Astrocyte of the cerebellum (primary cell): ENCODE data around the gene AJAP1.

ENCODE experiments used
- DNase-seq: peaks from one replicate; pipeline ENCODE4 v3.0.0-alpha.2; 2011; ENCODE audit warnings: low read depth
- H3K4me3 ChIP-seq: 2 replicates; pipeline ENCODE4 v1.5.1; 2011; ENCODE audit warnings: mild to moderate bottlenecking, low read depth, low read length, moderate library complexity
- CTCF ChIP-seq: IDR thresholded peaks from 2 replicates; pipeline ENCODE4 v1.5.1; 2012; ENCODE audit warnings: low read length, low read depth, moderate library complexity, mild to moderate bottlenecking; ENCODE audit errors: missing control alignments
- in situ Hi-C: cut with HindIII; loops from 2 replicates; pipeline ENCODE4 v1.10.0; 2017; ENCODE audit warnings: low sequenced_read_pairs

Gene AJAP1

DNA sequence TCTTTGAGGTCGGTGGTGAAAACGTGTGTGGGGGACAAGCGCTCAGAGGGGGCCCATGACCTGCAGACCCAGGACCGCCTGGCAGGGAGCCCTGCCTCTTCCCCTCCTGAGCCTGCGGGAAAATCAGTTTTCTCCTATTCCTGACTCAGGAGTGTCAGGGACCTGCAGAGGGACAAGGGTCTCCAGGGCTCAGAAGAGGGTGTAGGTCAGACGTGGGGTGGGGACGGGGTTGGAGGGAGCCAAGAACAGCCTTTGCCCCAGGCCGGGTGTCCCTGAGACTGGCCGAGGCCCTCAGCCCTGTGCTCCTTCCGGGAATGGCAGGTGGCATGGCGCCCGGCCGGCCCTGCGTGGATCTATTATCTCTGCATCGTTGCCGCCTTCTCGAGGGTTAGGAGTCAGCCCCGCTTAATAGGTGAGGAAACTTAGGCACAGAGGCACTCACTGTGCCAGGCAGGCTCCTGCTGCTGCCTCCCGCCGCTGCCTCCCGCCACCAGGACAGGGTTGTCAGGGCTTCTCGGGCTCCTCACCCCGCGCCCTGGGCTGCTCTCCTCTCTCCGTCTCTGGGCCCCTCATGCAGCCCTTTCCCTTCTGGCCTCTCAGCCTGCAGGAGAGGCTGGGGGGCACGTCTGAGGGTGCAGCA is 37.5 kb downstream of the AJAP1 start:
- DNase-seq: no peak
- no peak overlapping the region for H3K4me3 ChIP-seq
- no peak for TF ChIP-seq CTCF
- in situ Hi-C loops: no loop called here

- no peak for TF ChIP-seq CTCF
- no peak overlapping the region for H3K4me3 ChIP-seq
- in situ Hi-C loops: no loop called here
- DNase-seq: no peak
These were observed 38.0 kb downstream of the AJAP1 start for GRCh38 chr1:4692437-4692836.

DNA sequence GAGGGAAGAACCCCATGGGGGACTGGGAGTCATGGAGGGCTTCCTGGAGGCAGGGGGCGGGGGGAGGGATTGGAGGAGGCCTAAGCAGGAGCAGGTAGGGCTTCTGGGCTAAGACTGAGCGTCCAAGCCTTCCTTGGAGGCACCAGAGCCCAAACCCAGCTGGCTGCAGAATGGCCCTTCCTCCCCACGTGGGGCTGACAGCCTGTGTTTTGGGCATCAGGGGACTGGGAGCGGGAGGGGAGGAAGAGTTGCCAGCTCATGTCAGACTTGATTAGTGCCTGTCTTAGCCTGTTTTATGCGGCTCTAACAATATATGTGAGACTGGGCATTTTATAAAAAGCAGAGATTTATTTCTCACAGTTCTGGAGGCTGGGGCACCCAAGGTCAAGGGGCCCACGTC is 38.9 kb downstream of the AJAP1 start:
- in situ Hi-C loops: no loop called here
- no peak for DNase-seq
- no peak overlapping the region for H3K4me3 ChIP-seq
- TF ChIP-seq CTCF: no peak

- in situ Hi-C loops: no loop called here
- TF ChIP-seq CTCF: no peak
- no peak for DNase-seq
These were observed 39.5 kb downstream of the AJAP1 start for GRCh38 chr1:4693891-4694290.

DNA sequence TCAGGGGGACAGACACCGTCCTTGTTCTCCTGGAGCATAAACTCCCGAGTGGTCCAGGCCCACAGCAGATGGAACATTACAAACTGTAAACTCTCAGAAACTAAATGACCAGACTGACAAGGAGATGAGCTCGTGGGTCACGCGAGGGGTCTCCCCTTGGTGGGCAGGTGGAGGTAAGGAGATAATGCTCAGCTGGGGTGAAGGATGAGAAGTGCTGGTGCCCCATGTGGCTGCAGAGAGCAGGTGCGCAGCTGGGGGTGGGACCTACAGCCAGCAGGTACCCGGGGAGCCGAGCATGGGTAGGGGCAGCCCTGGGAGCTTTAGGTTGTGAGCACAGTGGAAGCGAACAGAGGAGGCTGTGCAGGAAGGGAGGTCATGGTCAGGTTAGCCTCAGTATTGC is 40.1 kb downstream of the AJAP1 start:
- in situ Hi-C loops: no loop called here
- DNase-seq: no peak
- H3K4me3 ChIP-seq: no peak overlapping the region
- TF ChIP-seq CTCF: no peak

More at GRCh38 chr1:4693891-4694290, 39.5 kb downstream of the AJAP1 start:
- no peak overlapping the region for H3K4me3 ChIP-seq

GRCh38 chr1:4695241-4695640 is 40.8 kb downstream of the AJAP1 start:
- DNase-seq: no peak
- H3K4me3 ChIP-seq: no peak overlapping the region
- no peak for TF ChIP-seq CTCF
- in situ Hi-C loops: no loop called here

GRCh38 chr1:4696161-4696745 is 41.8 kb downstream of the AJAP1 start:
- no peak for DNase-seq
- no peak for TF ChIP-seq CTCF
- in situ Hi-C loops: no loop called here
- H3K4me3 ChIP-seq: no peak overlapping the region
